Neural cell (in vitro differentiated cells): ENCODE measurements around the gene RBM11.

Source experiments
- CTCF ChIP-seq: fragments of 450-650 bp; IDR thresholded peaks from 2 replicates; pipeline ENCODE4 v1.5.1; 2014; ENCODE audit warnings: antibody characterized with exemption, mild to moderate bottlenecking, moderate library complexity; ENCODE audit not compliant: poor library complexity, severe bottlenecking
- POLR2AphosphoS5 ChIP-seq: IDR thresholded peaks from 2 replicates; pipeline ENCODE4 v1.6.1; 2012

GRCh38 chr21:14245711-14246110, 29.8 kb downstream of the RBM11 start:
- TF ChIP-seq CTCF (no peak), POLR2AphosphoS5 (no peak)
